GOT3 (cell line): Measurements from ENCODE around the gene ATL3.
"Not testable (repeated sequence)": the region's sequence is repeated elsewhere in the genome, so short reads cannot be mapped to it uniquely, and the experiment has no call there.

Experiments used
- DNase-seq: peaks from one replicate; lab custom pipeline; 2025; ENCODE audit warnings: mixed read lengths; lab: John Stamatoyannopoulos, UW

Gene ATL3, protein sequence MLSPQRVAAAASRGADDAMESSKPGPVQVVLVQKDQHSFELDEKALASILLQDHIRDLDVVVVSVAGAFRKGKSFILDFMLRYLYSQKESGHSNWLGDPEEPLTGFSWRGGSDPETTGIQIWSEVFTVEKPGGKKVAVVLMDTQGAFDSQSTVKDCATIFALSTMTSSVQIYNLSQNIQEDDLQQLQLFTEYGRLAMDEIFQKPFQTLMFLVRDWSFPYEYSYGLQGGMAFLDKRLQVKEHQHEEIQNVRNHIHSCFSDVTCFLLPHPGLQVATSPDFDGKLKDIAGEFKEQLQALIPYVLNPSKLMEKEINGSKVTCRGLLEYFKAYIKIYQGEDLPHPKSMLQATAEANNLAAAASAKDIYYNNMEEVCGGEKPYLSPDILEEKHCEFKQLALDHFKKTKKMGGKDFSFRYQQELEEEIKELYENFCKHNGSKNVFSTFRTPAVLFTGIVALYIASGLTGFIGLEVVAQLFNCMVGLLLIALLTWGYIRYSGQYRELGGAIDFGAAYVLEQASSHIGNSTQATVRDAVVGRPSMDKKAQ

DNA sequence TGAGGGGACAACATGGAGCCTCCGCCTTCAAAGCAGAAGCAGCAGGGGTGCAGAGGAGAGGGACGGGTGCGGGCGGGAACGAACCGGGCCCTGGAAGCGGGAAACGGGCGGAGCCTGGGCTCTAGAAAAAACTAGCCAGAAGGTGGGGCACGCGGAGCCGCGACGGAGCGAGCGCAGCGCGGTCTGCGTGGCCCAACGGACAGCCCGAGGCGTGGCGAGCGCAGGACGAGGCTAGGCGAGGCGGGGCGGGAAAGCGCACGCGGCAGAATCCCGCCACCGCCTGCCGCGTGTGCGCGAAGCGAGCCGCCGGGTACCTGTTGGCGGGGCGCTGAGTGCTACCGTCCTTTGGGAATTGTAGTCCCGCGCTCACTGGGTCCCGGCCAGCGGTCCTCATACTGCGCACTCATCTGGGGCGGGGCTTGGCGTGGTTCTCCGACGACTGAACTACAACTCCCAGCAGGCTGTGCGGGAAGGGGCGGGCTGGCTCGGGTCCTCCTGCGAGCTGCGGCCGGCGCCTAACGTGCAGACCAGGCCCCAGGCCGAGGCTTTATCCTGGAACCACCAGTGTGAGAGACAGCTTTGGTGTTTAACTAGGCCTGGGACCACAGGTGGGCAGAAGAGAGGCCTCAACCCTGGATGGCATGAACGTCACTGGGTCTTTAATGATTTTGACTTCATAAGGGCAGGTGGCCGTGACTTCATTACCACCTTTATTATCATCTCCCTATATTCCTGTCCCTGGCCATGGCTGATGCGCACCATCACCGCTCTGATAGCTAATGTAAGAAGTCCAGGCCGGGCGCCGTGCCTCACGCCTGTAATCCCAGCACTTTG is at the start of gene ATL3:
Gene ATL3, minus strand, starts transcription at position 55 of the 834 bp plus-strand sequence. Its CDS starts 41 bp downstream, at position 14.
- DNase-seq, result peak; percentile 82

DNA sequence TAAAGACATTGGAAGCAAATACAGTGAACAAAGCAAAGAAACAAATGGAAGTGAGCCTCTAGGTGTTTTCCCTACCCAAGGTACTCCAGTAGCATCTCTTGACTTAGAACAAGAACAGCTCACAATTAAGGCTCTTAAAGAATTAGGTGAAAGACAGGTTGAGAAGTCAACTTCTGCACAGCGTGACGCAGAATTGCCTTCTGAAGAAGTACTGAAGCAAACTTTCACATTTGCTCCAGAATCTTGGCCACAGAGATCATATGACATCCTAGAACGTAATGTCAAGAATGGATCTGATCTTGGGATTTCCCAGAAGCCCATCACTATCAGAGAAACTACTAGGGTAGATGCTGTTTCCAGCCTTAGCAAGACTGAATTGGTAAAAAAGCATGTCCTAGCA is 49.4 kb upstream of the ATL3 start:
- DNase-seq, result no peak

DNA sequence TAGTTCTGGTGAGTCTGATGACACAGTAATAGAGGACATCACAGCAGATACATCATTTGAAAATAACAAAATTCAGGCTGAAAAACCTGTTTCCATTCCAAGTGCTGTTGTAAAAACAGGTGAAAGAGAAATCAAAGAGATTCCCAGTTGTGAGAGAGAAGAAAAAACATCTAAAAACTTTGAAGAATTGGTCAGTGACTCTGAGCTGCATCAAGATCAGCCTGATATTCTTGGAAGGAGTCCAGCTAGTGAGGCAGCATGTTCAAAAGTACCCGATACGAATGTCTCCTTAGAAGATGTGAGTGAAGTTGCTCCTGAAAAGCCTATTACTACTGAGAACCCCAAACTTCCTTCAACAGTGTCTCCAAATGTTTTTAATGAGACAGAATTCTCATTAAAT is 48.8 kb upstream of the ATL3 start:
- no peak for DNase-seq

DNA sequence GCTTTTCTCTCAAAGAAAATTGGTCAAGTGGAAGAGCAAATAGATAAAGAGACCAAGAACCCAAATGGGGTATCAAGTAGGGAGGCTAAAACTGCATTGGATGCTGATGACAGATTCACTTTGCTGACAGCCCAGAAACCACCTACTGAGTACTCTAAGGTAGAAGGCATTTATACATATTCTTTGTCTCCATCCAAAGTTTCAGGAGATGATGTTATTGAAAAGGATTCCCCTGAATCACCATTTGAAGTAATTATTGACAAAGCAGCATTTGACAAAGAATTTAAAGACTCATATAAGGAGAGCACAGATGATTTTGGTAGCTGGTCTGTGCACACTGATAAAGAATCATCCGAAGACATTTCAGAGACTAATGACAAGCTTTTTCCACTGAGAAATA is 47.8 kb upstream of the ATL3 start:
- DNase-seq, result no peak

DNA sequence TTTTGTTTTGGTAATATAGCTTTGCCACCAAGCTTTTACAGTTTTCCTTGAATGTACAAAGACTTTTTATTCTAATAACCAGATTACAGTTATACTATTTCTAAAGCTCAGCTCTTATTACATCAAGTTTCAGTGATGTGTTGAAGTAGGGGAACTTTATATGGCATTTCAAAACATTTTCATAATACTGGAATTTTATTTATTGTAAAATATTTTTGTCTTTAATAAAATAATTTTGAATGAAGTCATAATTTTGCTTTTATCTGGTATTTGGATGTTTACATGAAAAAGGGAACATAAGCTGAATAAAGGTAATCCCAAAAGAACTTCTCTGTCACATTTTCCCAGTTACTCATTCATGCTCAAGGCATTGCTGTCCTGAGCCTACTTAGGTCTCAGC is 44.9 kb upstream of the ATL3 start:
- no peak for DNase-seq

DNA sequence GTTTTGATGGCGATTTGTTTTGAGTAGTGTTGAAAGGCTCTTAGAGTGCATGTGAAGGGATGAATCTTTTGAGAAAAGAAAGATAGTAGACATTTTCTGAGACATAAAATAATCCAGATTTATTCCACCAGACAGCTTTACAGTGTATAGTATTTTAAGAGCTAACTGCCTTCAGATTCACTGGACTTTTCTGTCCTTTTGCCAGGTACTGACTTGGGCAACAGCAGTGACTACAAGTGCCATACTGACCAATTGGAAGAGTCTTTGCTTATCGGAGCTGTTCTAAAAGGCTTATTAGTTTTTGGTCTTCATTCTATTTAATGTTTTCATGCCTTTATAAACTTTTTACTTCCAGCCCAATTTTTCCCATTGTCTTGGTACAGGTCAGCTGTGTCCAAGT is 42.6 kb upstream of the ATL3 start:
- no peak for DNase-seq

DNA sequence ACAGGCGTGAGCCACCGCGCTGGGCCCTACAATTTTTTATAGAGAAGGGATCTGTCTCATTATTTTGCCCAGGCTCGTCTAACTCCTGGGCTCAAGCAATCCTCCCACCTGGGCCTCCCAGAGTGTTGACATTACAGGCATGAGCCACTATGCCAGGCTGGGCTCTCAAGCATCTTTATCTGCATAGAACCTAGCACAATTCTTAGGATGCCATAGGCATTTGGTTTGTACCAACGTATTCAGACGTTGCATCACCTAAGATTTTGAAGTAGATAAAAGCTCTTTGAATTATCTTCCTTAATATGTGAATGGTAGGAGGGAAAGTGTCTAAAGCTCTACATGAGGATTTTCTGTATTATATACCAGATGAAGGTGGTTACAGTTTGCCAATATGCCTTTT is 40.7 kb upstream of the ATL3 start:
- DNase-seq, result no peak

DNA sequence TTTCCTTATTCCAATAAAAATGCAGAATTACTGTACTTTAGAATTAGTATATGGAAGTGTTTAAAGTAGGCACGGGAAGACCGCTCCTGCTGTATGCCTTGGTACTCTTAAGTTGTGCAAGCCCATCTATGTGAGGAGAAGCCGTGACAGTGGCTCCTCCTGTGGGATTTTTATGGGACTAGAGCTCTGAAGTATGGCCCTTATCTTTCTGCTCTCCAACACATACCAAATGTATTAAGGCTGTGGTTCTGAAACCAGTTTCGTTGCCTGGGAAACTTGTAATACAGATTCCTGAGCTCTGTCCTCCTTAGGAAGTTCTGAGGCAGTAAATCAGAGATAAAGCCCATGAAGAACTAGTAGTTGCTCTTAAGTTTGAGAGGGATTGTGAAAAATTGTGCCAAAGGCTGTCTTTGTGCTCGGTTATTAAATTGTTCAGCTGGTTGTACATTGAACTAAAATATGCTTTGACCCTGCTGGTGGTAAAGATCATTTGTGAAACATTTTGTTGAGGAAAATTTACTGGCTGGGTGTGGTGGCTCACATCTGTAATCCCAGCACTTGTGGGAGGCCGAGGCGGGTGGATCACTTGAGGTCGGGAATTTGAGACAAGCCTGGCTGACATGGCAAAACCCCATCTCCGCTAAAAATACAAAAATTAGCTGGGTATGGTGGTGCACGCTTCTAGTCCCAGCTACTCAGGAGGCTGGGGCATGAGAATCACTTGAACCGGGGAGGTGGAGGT is 39.5 kb upstream of the ATL3 start:
- DNase-seq, result no peak

DNA sequence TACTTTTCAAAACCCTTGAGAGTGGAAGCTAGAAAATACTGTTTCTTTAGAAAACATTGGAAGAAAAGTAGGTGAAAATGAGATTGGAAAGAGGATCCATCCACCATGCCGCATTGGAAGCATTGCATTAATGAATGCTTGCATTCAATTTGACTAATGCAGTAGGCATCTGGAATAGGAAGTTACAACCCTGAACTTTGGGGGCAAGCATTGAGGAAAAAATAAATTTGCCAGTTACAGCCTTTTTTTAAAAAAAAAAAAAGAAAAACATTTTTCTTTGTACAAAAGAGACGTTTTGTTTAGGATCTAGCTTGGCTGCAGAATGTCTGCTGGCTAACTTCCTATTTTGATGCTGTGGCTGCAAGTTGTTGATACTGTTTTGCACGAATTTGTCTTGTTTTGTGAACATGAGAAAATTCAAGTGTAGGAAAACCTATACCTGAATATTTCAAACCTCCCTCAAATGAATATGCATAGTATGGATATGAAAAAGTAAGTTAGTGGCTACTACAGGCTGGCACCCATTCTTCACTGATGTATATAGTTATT is 38.2 kb upstream of the ATL3 start:
- no peak for DNase-seq

DNA sequence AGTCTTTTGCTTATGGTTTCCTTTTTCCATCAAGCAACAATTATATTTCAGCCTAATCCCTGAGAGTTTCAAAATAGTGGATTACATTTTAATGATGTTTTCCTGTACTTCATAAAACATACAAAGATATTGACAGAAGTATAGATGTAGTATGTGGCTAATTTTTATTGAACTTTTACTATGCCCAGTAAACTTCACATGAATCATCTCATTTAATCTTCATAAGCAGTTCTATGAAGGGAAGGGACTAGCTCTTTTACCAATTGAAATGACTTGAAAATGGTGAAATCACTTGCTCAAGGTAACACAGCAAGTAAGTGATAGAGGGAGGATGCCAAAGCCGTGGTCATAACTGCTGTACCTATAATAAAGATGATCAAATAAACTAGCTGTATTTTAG is 37.6 kb upstream of the ATL3 start:
- DNase-seq, result no peak

DNA sequence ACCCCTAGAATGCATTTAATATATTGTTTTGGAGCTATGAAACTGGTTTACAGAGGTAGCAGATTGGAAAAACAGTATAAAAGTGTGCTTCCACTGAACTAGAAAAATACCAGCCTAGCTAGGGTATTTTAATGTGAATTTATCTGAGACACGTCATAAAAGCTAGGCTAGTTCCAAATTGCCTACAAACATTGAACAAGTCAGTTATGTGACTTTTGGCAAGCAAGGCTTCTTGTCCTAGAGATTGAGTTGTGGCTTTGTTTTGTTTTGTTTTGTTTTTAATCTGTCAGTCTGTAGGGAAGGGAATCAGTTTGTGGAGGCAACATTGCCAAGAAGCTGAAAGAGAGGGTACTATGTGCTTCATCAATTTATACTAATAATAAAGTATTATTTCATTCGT is 34.4 kb upstream of the ATL3 start:
- DNase-seq, result no peak

DNA sequence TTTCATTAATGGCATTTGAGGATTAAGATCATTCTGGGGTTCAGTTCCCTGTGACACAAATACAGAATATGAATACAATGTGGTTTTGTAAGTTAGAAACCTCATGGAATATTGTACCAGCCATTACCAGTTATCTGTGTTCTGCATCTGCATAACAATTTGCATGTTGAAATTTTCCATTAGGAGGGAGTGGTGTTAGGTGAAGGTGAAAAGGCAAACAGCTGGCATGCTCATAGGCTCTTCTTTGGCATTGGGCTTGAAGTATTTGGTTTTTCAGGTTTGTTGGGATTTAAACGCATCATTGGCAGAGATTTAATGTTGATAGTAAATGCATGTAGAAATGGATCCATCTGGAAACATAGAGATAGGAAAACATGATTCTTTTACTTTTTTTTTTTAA is 28.7 kb upstream of the ATL3 start:
- no peak for DNase-seq

DNA sequence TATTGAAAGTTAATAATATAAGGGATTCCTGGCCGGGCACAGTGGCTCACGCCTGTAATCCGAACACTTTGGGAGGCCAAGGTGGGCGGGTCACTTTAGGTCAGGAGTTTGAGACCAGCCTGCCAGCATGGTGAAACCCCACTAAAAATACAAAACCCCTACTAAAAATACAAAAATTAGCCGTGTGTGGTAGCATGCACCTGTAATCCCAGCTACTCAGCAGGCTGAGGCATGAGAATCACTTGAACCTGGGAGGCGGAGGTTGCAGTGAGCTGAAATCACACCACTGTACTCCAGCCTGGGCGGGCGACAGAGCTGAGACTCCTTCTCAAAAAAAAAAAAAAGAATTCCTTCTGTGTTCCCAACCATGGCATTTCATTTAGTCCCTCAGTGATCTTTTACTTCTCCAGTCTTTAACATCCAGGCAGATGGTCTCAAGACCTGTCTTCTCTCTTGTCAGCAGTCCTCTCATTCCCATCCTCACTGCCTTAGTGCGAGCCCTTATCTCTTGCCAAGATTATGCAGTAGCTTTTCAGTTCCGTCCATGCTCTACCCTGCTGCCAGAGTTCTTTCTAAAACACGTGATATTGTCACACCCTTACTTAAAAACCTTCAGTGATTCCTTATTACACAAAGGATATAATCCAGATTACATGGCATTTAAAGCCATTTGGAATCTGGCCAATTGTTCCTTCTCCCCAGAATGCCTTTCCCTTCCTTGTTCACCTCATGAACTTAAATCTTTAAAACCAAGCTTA is 28.0 kb upstream of the ATL3 start:
- DNase-seq, result no peak

DNA sequence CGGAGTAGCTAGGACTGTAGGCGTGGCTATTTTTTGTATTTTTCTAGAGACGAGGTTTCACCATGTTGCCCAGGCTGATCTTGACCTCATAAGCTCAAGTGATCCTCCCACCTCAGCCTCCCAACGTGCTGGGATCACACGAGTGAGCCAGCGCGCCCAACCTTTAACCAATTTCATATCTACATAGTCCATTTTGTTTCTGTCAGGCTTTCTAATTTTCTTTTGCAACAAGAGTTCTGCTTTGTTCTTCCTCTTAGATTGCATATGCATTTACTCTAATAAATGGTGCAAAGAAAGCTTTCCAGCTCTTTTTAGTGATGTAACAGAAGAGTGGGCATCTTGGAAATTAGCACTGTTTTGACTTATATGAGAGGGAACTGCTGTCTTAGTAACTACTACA is 23.4 kb upstream of the ATL3 start:
- DNase-seq, result no peak

DNA sequence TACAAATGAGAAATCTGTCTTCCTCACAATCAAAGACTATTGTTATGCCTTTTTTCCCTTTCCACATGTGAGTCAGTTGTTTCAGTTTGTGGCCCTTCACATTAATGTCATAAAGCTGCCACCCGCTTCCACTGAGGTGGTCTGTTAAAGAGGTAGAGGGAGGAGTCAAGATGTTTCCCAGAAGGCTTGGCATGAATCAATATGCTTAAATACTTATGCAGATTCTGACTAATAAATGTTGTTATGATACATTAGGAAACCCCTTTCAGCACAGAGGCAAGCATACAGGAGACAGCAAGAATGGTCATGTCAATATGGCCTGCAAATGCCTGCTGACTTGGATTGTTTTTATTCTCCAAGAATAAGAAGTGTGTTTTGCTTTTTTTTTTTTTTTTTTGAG is 16.7 kb upstream of the ATL3 start:
- DNase-seq, result no peak

DNA sequence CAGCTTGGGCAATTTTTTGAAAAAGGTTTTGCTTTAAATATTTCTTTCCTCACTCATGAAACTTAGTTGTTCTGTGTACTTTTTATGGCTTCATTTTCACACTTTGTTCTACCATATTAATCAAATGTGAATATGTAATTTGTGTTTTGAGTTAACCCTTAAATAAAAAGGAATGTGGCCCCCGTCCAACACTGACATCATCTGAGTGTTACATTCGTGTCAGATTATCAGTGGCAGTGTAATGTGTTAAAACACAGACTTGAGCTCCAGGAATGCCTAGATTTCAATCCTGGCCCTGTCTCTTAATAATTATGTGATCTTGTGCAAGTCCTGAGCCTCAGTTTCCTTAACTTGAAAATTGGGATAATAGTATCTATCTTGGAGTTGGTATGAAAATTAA is 15.8 kb upstream of the ATL3 start:
- DNase-seq, result no peak

DNA sequence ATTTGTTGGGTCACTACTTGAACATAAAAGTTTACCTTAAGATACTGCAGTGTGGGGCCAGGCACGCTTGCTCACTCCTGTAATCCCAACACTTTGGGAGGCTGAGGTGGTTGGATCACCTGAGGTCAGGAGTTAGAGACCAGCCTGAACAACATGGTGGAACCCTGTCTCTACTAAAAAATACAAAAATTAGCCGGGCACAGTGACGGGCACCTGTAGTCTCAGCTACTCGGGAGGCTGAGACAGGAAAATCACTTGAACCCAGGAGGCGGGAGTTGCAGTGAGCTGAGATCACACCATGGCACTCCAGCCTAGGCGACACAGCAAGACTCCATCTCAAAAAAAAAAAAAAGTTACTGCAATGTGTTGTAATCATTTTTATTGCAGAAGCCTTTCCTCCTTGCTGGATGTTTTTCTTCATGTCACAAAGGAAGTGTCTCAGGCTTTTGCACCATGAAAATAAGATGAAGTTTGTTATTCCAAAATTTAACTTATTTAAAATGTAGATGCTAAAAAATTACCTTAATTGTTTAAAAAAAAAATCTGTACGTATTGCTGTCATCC is 14.1 kb upstream of the ATL3 start:
- not testable (repeated sequence) for DNase-seq

DNA sequence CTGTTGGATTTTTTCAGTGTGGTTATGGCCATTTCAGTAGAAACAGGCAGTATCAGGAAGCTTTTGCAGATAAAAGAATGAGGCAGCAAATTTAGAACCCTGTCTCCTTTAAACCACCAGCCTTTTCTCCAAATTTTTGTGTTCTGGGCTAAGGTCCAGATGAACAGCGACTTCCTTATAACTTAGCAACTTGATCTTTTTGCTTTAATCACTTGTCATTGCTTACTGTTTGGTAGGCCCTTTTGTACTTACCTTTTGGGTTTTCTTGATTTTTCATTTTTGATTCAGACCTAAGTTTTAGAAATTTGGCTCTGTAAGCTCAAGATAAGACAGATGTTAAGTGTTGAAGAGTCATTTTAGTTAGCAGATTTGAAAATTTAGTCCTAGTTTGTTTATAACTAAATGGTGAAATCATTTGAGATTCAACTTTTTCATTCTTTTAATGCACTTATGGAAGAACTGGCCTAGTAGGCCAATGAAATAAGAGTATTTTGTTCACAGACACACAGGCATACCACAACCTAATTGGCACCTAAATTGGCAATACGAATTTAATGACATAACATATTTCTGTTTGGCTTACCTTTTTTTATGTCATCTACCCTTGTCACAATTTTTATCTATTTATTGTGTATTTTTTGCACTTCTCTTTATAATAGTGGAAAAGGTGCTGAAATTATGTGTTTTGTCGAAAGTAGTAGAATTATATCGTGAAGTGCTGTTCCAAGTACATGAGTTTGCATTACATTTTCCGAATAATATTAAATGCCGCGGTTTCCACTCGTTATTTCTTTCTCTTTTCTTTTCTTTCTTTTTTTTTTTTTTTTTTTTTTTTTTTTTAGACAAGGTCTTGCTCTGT is 12.2 kb upstream of the ATL3 start:
- no peak for DNase-seq

DNA sequence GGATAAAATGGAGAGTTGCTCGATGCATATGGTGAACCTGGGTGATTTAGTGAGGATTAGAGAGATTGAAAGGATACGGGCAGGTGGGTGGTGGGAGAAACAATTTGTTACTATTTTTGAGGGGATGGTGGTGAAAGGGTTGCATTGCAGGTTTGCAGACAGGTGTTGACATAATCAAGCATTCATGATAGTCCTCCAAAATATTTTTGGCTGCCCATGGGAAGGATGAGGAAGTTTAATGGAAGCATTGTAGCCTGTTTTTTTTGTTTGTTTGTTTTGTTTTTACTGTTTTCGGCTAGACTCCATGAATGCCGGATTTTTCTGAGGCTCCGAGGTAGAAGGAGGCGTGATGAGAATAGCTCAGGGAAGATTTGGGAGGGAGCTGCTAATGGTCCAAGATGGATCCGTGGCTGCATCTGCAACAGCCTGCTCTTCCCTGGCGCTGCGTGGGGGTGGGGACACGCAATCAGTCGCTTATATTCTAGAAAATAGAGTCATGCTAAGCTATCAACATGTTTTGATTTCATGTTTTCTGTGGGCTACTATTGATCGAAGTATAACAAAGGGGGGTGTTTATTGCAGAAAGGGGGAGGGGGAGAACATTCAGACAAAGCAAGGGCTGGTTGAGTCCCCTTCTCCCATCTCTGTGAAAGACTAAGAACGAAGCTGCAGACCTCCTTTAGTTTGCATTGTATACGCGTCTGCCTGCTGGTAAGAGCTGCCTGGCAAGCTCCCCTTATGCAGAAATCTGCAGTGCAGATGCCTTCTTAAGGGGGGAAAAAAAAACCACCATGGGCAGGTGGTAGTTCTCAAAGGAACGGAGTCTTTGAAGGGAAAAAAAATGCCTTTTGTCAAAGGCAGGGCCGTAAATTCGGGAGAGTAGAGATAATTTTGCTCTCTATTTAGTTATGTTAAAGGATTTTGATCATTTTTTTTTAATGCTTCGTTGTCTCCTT is 11.2 kb upstream of the ATL3 start:
- no peak for DNase-seq
